Endometrium (tissue), 2 donors: ENCODE measurements around the gene SDR42E1.
"Not testable (repeated sequence)": the region's sequence is repeated elsewhere in the genome, so short reads cannot be mapped to it uniquely, and the experiment has no call there.

Source experiments
- FAIRE-seq: peaks from 2 replicates; lab custom pipeline; 2012; peaks lifted over from hg19 to GRCh38; lab: Jason Lieb, UNC
- donor health status: control.
- donor health status: control.

SDR42E1 gene

GRCh38 chr16:82004601-82005000 lies 6.7 kb downstream of the SDR42E1 start:
- FAIRE-seq = no peak

- FAIRE-seq = no peak
These were observed 8.4 kb downstream of the SDR42E1 start for GRCh38 chr16:82002831-82003230.

- FAIRE-seq = peak; percentile 48
These were observed 13.5 kb downstream of the SDR42E1 start for GRCh38 chr16:81997738-81998137.

- no peak for FAIRE-seq
These were observed 14.4 kb downstream of the SDR42E1 start for GRCh38 chr16:81996664-81997509.

- no peak for FAIRE-seq
These were observed 15.6 kb downstream of the SDR42E1 start for GRCh38 chr16:81995651-81996050.

GRCh38 chr16:81994485-81994884 lies 16.8 kb downstream of the SDR42E1 start:
- FAIRE-seq = no peak

GRCh38 chr16:81992859-81993258 lies 18.4 kb downstream of the SDR42E1 start:
- FAIRE-seq = no peak

GRCh38 chr16:81987706-81988105 lies 23.6 kb downstream of the SDR42E1 start:
- no peak for FAIRE-seq

GRCh38 chr16:81987121-81987520 lies 24.1 kb downstream of the SDR42E1 start:
- no peak for FAIRE-seq

- FAIRE-seq = not testable (repeated sequence)
These were observed 33.8 kb downstream of the SDR42E1 start for GRCh38 chr16:81977335-81977942.

GRCh38 chr16:81975637-81976036 lies 35.6 kb downstream of the SDR42E1 start:
- FAIRE-seq = no peak

GRCh38 chr16:81973737-81974136 lies 37.5 kb downstream of the SDR42E1 start:
- FAIRE-seq = no peak

- FAIRE-seq = no peak
These were observed 39.4 kb downstream of the SDR42E1 start for GRCh38 chr16:81971853-81972252.

- no peak for FAIRE-seq
These were observed 43.9 kb downstream of the SDR42E1 start for GRCh38 chr16:81967358-81967757.

GRCh38 chr16:81964808-81965207 lies 46.5 kb downstream of the SDR42E1 start:
- no peak for FAIRE-seq

GRCh38 chr16:81956213-81956948 lies 54.9 kb downstream of the SDR42E1 start:
- FAIRE-seq = no peak

GRCh38 chr16:81951564-81951963 lies 59.7 kb downstream of the SDR42E1 start:
- FAIRE-seq = no peak

GRCh38 chr16:81946206-81946605 lies 65.1 kb downstream of the SDR42E1 start:
- no peak for FAIRE-seq

- FAIRE-seq = no peak
These were observed 65.6 kb downstream of the SDR42E1 start for GRCh38 chr16:81945665-81946064.

- no peak for FAIRE-seq
These were observed 69.2 kb downstream of the SDR42E1 start for GRCh38 chr16:81942007-81942601.

- FAIRE-seq = peak; percentile 94
These were observed 70.3 kb downstream of the SDR42E1 start for GRCh38 chr16:81940781-81941560.
